HG02642 (cell line): ENCODE data around the gene SLC25A45.
"Not testable (repeated sequence)": the region's sequence is repeated elsewhere in the genome, so short reads cannot be mapped to it uniquely, and the experiment has no call there.

Source experiments
- ATAC-seq: cut with Tn5 transposase; IDR thresholded peaks from one replicate; pipeline ENCODE4 v1.9.1; 2021; ENCODE audit warnings: mild to moderate bottlenecking; ENCODE audit not compliant: unreplicated experiment, poor library complexity

Gene SLC25A45

DNA sequence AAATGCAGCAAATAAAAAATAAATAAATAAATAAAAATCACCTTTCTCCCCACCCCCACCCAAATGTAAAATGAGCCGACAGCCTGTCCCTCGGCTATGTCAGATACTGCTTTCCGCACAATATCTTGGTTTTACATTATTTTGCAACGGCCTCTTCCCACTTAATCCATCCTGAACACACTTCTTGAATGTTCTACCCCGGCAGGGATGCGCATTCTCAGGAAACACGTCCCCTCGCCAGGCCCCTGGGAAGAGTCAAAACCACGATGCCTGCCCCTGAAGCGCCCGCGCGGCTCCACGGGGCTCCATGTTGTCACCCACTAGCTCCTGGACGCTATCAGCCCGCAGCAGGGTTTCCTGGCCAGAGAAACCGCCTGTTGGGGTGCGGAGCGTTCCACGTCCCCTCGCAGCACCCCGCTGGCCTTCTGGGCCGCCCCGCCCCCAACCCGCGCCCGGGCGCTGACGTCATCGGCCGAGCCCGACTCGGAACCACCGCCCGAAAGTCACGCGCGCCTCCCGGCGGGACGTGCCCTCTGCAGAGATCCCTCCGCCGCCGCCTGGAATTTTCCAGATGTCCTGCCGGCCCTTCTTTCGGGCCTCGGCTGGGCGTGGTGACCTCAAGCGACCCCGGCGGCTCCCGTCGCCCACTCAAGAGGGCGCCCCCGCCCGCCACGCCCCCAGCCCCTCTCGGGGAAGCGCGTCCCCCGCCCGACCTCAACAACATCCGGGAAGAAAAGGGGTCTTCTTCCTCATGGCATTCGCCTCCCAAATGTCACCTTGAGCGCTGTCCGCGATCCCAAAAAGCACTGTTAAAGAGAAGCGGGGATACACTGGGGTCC is 39.6 kb upstream of the SLC25A45 start:
- peak; percentile 31 for ATAC-seq

DNA sequence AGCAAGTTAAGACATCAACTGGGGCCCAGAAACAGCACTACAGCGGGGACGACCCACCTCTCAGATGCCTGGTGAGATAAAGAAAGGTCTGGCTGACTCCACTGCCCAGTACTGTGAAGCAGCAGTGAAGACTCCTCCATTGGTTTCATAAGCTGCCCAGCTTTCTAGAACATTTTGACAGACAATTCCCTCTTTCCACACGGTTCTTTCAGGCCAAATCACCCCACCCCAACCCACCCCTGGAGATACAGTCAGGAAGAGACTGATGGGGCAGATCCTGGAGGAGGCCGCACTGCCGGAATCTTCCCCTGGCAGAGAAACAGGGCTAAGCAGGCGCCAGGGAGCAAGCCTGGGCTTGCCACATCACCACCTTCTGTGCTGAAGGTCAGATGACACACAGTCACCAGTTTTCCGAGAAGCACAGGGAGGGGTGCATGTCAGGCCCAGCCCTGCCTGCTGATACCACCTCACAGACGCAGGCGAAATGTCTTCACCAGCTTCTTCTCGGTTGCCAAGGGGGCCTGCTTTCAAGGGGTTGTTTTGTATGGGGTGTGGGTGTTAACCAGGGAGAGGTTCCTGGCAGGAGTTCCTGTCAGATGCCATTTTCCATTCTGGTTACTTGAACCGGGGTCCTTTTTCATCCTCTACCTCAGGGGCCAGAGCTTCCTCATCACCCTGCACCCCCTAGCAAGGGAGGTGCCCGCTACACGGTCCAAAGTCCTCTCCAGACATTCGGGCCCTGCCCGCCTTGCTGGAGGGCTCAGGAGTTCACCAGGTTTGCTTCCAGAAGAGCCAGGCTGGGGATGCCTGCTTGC is 38.7 kb upstream of the SLC25A45 start:
- ATAC-seq = no peak

DNA sequence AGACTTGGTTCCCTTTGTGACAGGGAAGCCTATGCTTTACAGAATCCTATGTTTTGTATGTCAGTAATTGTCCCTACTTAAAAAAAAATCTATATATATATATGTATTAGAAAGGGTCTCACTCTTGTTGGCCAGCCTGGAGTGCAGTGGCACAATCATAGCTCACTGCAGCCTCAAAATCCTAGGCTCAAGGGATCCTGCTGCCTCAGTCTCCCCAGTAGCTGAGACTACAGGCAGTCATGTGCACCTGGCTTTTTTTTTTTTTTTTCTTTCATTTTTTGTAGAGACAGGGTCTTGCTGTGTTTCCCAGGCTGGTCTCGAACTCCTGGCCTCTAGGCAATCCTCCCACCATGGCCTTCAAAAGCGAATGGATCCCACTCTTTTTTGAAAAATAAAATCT is 38.1 kb upstream of the SLC25A45 start:
- ATAC-seq = no peak

DNA sequence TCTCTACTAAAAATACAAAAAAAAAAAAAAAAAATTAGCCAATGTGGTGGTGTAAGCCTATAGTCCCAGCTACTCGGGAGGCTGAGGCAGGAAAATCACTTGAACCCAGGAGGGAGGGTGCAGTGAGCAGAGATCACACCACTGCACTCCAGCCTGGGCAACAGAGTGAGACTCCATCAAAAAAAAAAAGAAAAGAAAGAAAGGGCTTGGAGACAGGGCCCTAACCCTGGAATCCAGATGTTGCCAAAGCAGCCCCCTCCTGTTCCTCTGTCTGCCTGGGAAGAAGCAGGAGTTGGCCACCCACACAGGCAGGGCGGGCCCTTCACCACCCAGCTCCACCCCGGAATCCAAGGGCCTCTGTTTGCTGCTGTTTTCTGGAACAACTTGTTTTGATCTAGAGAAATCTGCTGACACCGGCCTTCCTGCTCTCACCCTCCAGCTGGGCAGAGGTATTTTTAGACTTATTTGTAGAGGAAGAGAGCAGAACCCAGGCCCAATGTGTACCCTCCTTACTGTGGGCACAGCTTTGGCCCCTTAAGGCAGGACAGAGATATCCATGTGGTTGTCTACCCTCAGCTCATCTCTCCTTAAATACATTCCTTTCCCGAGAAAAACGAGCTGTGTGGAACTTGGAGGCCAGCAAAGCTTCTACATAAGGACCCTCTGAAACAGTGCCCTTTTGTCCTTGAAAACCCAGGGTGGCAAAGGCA is 37.5 kb upstream of the SLC25A45 start:
- ATAC-seq = no peak

DNA sequence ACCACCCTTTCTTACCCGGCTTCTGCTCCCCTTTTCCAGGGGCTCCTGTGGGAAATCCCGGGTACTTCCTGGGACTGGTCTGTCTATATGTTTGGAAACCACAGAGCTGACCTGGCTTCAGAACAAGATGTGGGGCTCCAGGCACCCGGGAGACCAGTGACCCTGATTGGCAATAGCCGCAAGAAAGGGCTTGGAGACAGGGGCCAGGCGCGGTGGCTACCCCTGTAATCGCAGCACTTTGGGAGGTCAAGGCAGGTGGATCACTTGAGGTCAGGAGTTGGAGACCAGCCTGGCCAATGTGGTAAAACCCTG is 37.0 kb upstream of the SLC25A45 start:
- ATAC-seq = no peak

DNA sequence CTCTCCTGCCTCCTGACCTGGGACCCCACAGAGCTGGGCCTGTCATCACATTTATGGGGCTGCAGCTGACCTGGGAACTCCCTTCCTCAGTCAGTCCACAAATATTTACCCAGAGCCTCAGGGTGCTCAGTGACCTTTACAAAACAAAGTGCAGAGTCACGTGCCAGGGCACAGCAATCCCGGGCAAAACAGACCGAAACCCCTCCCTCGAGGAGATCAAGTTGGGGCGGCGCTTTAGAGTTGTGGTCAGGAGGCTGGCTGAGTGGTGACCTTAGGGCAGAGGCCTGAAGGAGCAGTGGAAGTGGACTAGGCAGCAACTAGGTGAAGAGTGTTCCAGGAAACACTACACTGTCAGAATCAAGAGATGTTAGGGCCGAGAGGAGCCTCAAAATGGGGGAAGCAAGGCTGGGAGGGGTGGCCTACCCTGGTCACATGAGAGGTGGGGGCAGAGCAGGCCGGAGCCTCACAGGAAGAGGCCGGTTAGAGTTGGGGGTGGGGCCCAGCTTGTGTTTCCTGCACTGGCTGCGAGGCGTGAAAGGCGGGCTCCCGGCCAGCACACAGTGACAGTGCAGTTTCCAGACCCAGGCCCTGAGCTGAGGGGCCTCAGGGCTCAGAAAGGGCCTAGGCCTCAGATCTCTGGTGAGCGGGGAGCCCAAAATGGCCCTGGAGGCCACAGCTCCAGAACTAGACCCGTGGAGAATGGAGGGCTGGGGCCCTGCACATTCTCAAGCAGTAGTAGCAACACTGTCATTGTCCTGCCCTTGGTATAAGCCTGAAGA is 36.4 kb upstream of the SLC25A45 start:
- ATAC-seq = peak; percentile 43

DNA sequence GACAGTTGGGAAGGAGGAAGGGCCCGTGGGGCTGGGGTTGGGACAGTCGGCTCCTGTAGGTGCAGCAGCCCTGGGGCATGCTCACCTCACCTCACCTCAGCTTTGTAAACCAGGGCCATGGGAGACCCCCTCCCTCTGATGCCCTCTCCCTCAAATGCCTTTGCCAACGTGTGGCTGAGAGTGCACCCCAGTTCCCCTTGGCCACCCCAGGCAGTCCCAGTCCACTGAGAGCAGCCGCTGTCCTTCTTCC is 35.9 kb upstream of the SLC25A45 start:
- peak; percentile 1 for ATAC-seq

DNA sequence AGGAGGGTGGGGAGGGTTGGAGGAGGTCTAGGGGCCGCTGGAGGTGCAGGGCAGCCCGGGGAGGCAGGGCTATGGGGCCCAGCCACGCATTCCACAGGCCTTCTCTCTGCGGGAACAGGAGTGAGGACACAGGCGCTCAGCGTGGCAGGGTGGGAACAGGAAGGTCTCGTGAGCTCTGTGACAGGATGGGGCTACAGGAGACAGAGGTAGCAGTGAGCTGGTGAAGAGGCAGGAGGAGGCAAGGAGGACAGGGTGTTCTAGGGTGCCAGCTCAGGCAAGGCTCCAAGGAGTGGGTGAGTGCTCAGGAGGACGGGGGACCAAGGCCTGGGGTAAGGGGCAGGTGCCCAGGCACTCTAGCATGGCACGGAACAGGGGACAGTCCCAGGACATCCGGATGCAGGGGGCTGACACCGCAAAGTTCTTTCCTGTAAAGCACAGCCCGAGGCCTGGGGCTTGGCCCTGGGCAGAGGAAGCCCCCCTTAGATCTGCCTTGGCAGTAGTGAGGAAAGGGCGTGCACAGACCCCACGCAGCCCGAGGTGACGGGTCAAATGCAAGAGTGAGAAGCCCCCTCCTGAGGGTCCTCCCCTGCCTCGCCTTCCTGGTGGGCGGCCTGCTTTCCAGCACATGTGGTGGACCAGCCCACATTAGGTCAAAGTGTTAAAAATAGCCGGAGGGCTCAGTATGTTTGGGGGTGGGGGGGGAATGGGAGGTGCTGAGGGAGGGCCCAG is 35.4 kb upstream of the SLC25A45 start:
- no peak for ATAC-seq

DNA sequence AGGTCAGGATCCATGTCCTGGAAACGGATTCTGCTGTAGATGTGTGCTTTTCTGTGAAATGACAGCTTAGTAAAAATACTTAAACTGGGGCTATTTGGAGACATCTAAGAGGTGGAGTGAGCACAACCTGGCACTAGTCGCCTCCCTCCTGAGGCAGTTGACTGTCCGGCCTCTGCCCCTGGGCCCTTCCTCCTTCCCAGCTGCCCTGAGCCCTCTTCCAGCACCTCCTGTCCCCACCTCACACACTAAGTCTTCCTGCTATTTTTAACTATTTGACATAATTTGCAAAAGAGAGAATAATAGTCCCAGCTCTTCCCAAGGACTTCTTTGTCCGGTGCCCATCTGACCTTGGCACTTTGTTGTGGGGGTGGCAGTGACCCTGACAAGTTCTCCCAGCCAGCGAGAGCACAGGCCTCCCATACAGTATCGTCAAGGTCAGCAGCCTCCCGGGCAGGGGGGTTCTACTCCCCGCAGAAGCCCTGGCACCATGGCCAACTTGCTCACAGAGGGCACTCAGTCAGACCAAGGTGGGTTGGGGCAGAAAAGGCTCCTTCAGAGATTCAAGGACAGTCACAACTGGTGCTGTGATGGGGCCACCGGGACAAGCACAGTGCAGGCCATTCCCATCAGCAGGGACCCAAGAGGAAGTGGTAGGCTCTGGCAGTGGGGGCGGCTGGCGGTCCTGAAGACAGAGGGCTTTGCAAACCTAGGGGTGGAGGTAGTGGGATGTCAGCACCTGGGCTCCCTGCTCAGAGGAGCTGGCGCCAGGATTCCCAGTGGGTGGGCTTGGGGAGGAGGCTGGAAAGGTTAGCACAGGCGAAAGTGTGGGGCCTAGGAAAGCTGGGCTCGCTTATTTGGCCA is 34.6 kb upstream of the SLC25A45 start:
- no peak for ATAC-seq

DNA sequence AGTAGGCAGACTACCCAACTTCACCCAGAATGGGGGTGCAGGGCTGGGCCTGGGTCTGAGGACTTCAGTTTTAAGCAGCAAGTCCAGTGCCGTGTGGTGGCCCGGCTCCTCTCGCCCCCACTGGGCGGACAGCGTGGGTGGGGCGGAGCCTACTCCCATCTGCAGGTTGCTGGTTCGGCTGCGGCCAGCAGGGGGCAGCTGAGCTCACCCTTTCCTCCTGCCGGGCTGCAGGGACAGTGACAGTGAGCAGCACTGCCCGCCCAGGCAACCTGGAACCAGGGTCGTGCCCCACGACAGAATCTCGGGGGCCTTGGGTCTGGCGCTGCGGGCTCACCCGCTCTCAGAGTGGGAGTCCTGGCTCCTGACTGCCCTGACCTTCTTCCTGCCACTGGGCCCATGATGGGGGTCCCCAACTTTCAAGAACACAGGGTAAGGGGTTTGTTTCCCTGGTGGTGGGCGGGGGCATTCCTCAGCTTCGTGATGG is 33.9 kb upstream of the SLC25A45 start:
- ATAC-seq = peak; percentile 34

DNA sequence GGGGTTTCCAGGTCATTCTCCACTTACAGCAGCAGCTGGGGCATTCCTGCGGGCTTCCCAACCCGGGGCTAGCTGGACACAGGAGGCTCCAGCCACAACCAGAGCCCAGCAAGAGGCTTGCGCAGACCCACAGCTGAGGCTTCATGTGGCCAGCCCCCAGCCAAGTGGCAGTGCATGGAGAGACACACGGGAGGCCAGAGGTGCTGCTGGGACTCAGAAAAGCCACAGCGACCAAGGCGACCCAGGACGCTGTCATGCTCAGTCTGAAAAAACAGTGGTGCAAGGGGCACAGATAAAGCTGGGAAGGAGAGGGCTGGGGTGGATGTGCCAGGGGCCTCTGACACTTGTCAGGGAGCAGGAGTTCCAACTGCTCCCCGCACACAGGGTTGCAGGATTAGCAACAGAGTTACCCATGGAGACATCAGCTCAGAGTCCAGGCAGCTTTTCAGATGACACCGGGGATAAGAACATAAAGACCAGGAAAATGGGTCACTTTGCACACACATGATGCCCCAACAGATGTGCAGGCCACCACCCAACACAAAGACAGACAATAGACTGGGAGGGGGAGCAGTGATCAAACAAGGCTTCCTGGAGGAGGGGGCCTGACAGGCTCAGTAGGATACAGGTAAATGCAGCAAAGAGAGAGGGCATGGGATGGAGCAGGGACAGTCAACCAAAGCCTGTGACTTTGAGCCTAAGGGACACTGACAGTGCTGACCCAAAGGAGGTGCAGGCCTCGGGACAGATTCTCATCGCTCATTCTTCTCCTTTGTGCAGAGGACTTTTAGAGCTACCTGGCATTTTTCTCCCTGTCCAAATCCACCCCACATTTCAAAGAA is 33.3 kb upstream of the SLC25A45 start:
- ATAC-seq = no peak

DNA sequence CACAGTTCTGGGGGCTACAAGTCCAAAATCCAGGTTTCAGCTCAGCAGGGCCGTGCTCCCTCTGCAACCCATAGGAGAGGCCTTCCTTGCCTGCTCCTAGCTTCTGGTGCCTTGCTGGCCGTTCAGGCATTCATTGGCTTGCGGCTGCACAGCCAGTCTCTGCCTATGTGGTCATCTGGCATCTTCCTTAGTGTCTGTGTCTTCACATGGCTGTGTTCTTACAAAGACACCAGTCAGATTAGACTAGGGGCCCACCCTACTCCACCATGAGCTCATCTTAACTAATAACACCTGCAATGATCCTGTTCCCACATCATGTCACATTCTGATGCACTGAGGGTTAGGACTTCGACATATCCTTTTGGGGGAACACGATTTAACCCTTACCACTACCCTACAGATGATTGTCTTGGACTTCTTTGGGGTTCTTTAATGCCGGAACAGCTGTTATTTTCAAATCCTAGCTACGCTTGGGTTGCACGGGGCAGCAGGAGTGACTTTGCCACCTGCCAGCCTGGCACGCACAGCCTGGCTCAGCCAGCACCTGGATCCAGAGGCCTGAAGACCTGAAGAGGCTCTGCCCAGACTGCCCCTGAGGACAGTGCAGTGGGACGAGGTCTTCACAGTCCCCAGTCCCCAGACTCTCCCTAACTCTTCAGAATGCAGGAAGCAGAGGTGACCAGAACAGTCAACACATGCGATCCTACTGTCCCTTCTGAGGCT is 32.5 kb upstream of the SLC25A45 start:
- no peak for ATAC-seq

DNA sequence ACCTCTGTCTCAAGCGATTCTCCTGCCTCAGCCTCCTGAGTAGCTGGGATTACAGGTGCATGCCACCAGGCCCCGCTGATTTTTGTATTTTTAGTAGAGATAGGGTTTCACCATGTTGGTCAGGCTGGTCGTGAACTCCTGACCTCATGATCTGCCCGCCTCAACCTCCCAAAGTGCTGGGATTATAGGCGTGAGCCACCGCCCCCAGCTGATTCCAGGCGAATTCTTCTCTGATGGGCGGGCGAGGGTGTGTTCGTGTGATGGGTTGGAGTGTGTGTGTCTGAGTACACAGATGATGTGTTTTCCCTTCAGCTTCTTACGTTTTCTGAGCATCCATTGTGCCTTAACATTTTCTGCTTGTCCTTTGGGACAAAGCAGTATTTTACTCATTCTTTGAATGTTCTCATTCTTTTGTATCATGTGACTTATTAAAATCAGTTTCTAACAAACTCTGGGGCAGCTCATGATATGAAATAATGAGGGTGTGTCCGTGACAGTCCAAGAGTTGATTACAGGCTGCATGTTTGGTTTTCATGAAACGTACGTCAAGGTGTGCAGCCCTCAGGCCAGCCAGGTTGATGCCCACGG is 30.7 kb upstream of the SLC25A45 start:
- ATAC-seq = not testable (repeated sequence)

DNA sequence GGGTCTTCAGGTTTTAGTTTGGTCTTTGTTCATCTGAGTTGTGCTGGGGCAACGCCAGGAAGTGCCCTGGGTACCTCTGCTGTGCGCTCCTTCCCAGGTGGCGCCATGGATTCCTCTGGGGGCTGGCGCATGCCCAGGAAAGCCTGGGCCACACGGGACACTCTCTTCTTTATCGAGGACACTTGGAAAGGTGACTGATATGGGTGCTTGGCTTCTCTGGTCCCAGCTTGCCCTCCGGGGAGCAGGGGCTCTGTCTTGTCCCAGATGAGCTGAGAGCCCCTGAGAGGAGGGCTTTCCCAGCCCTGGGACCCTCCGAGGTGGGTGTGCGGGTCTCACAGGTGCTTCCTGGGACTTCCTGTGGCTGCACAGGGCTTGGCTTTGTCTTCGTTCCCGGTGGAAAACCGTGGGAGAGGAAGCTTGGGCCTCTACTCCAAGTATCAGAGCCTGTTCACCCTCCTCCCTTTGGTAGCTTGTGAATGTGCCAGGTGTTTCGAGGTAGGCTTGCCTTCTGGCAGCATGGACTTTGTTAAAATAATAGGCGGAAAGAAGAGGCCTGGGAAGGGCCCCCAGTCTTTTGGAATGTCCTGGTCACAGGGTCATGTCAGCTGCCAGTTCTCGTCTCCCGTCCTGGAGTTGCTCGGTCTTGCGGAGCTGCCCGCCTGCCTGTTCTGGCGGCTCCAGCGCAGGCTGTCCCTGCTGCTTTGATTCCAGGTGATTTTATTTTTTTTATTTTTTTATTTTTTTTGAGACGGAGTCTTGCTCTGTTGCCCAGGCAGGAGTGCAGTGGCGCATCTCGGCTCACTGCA is 30.0 kb upstream of the SLC25A45 start:
- no peak for ATAC-seq

DNA sequence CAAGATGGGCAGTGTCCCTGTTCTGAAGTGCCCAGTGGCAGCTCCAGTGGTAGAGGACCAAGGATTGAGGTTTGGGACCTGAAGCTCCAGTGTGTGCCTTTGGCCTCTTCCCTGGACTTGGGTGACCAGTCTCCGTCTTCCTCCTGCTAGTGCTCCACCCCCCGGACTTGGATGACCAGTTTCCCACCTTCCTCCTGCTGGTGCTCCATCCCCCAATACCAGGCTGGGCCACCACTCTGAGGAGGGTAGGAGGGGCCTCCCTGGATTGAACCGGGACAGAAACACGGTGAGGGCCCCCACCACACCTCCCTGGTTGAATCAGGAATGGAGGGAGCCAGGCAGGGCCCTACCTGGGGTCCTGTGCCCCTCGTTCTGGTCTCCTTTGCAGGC is 29.2 kb upstream of the SLC25A45 start:
- ATAC-seq = no peak

DNA sequence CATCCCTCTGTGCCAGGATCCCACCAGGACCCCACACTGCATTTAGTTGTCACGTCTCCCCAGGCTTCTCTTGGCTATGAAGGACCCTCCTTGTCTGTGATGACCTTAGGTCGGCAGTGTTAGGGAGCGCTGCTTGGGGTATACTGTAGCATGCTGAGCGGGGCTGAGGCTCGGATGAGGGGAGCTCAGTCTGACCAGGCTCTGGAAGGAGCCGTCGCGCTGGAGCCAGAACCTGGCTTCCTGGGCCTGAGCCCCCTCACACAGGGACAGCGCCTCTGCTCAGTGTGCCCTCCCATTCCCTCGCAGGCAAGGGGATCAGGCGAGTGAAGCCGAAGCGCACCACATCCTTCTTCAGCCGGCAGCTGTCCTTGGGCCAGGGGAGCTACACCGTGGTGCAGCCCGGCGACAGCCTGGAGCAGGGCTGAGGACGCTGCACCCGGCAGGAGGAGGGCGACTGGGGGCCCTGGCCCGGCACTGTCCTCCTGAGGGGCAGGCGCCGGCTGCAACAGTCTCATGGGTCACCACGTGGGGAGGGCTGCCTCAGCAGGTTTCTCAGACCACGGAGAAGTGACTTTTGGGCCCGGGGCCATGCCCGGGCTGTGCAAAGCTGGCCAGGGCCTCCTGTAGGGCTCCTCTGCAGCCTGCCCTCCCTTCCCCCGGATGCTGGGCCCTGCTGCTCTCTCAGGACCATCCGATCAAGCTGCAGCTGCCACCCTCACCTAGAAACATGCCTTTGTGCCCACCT is 28.7 kb upstream of the SLC25A45 start:
- ATAC-seq = no peak
